HG02970 (cell line): ENCODE results near the gene ETV6.

ENCODE experiments used
- ATAC-seq: cut with Tn5 transposase; IDR thresholded peaks from one replicate; pipeline ENCODE4 v1.9.1; 2021; ENCODE audit warnings: mild to moderate bottlenecking, moderate library complexity, moderate number of reproducible peaks; ENCODE audit not compliant: unreplicated experiment, low FRiP score

Gene ETV6

GRCh38 chr12:11943919-11944700 is 294.6 kb downstream of the ETV6 start:
- no peak for ATAC-seq
